ENCODE results near the gene VAV2.

VAV2 gene

GRCh38 chr9:133811471-133811870 is 180.7 kb downstream of the VAV2 start:
- Histone ChIP-seq H4K20me1 (ENCODE audit: low read depth, low read length) (no peaks in the 10 kb centered on the region), H3K27ac (ENCODE audit: low read depth, low read length) (no peak overlapping the region), H3K79me2 (ENCODE audit: insufficient read depth, low read length) (no peaks in the 10 kb centered on the region), H3K36me3 (ENCODE audit: low read length) (no peaks in the 10 kb centered on the region), H3K27me3 (ENCODE audit: low read length) (no peaks in the 10 kb centered on the region), H3K4me3 (ENCODE audit: insufficient read depth, low read length, poor library complexity, severe bottlenecking) (no peak overlapping the region), H2AFZ (ENCODE audit: low read depth, low read length, severe bottlenecking) (no peak overlapping the region), H3K9me3 (ENCODE audit: insufficient read depth, low read length) (no peaks in the 10 kb centered on the region), H3K4me2 (ENCODE audit: low read depth, low read length, poor library complexity, severe bottlenecking) (no peak overlapping the region), H3K9me2 (replicated peaks; ENCODE audit: insufficient read depth, low read length) (no peaks in the 10 kb centered on the region), H3K9ac (ENCODE audit: low read length) (no peak overlapping the region), H3F3A (ENCODE audit: insufficient read depth) (no peaks in the 10 kb centered on the region)
- TF ChIP-seq, protein P1, sequence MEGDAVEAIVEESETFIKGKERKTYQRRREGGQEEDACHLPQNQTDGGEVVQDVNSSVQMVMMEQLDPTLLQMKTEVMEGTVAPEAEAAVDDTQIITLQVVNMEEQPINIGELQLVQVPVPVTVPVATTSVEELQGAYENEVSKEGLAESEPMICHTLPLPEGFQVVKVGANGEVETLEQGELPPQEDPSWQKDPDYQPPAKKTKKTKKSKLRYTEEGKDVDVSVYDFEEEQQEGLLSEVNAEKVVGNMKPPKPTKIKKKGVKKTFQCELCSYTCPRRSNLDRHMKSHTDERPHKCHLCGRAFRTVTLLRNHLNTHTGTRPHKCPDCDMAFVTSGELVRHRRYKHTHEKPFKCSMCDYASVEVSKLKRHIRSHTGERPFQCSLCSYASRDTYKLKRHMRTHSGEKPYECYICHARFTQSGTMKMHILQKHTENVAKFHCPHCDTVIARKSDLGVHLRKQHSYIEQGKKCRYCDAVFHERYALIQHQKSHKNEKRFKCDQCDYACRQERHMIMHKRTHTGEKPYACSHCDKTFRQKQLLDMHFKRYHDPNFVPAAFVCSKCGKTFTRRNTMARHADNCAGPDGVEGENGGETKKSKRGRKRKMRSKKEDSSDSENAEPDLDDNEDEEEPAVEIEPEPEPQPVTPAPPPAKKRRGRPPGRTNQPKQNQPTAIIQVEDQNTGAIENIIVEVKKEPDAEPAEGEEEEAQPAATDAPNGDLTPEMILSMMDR (IDR thresholded peaks at IDR 0.05; ENCODE audit: insufficient read depth, low read length, poor library complexity, severe bottlenecking), result no peak
- TF ChIP-seq EZH2phosphoT487 (conservative IDR thresholded peaks at IDR 0.05; ENCODE audit: low read length), result no peak

DNA sequence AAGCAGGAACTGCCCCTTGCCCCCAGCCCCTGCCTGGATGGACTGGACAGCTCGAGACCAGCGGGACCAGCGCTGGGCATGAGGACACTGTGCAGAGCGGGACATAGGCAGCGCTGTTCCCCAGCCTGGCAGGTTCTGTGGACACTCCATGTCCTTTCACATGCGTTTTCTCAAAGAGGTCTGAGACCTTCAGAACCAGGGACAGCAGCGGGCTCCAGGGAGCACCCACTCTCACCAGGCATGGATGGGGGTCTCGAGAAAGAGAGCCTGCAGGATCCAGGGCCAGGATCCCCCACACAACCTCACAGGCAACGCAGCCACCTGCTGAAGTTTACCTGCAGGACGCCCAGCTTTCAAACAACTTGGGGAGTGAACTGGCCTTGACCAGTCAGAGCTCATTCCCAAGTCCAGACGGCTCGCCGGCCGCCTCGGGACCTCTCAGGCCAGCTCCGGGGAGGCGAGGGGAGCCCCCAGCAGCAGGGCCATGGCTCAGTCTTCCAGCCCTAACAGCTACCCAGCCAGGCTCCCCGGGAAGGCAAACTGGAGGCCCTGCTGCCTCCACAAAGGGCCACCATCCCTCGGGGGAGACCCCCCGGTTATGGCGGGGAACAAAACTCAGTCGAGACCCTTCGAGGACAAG is 181.4 kb downstream of the VAV2 start:
- H3K9me3 ChIP-seq (ENCODE audit: insufficient read depth, low read length), result no peaks in the 10 kb centered on the region
- H3K27ac ChIP-seq (ENCODE audit: low read depth, low read length), result no peak overlapping the region
- no peaks in the 10 kb centered on the region for H3K36me3 ChIP-seq (ENCODE audit: low read length)
- H3F3A ChIP-seq (ENCODE audit: insufficient read depth), result no peaks in the 10 kb centered on the region
- no peak overlapping the region for H3K4me3 ChIP-seq (ENCODE audit: insufficient read depth, low read length, poor library complexity, severe bottlenecking)
- no peaks in the 10 kb centered on the region for H3K9me2 ChIP-seq (replicated peaks; ENCODE audit: insufficient read depth, low read length)
- H3K79me2 ChIP-seq (ENCODE audit: insufficient read depth, low read length), result no peaks in the 10 kb centered on the region
- H3K27me3 ChIP-seq (ENCODE audit: low read length), result no peaks in the 10 kb centered on the region
- H2AFZ ChIP-seq (ENCODE audit: low read depth, low read length, severe bottlenecking), result no peak overlapping the region
- no peak overlapping the region for H3K4me2 ChIP-seq (ENCODE audit: low read depth, low read length, poor library complexity, severe bottlenecking)
- no peaks in the 10 kb centered on the region for H4K20me1 ChIP-seq (ENCODE audit: low read depth, low read length)
- no peak overlapping the region for H3K9ac ChIP-seq (ENCODE audit: low read length)
- TF ChIP-seq, protein P1 (IDR thresholded peaks at IDR 0.05; ENCODE audit: insufficient read depth, low read length, poor library complexity, severe bottlenecking), result no peak
- TF ChIP-seq EZH2phosphoT487 (conservative IDR thresholded peaks at IDR 0.05; ENCODE audit: low read length), result no peak

- no peak overlapping the region for H3K4me3 ChIP-seq (ENCODE audit: insufficient read depth, low read length, poor library complexity, severe bottlenecking)
- no peaks in the 10 kb centered on the region for H3K79me2 ChIP-seq (ENCODE audit: insufficient read depth, low read length)
- H3K9me3 ChIP-seq (ENCODE audit: insufficient read depth, low read length), result no peaks in the 10 kb centered on the region
- no peak overlapping the region for H2AFZ ChIP-seq (ENCODE audit: low read depth, low read length, severe bottlenecking)
- no peaks in the 10 kb centered on the region for H3K27me3 ChIP-seq (ENCODE audit: low read length)
- H3K27ac ChIP-seq (ENCODE audit: low read depth, low read length), result no peak overlapping the region
- no peaks in the 10 kb centered on the region for H3F3A ChIP-seq (ENCODE audit: insufficient read depth)
- H4K20me1 ChIP-seq (ENCODE audit: low read depth, low read length), result no peaks in the 10 kb centered on the region
- no peak overlapping the region for H3K4me2 ChIP-seq (ENCODE audit: low read depth, low read length, poor library complexity, severe bottlenecking)
- no peak overlapping the region for H3K9ac ChIP-seq (ENCODE audit: low read length)
- TF ChIP-seq EZH2phosphoT487 (conservative IDR thresholded peaks at IDR 0.05; ENCODE audit: low read length), result no peak
- TF ChIP-seq, protein P1 (IDR thresholded peaks at IDR 0.05; ENCODE audit: insufficient read depth, low read length, poor library complexity, severe bottlenecking), result no peak
- no peaks in the 10 kb centered on the region for H3K36me3 ChIP-seq (ENCODE audit: low read length)
- no peaks in the 10 kb centered on the region for H3K9me2 ChIP-seq (replicated peaks; ENCODE audit: insufficient read depth, low read length)
Measured at GRCh38 chr9:133809335-133809734, 182.8 kb downstream of the VAV2 start.
